Loucy (cell line): Measurements from ENCODE around the gene ZNF341.

Source experiments
- CTCF ChIP-seq: fragments of 200-600 bp; sonication (generic); conservative IDR thresholded peaks from 2 replicates; pipeline ENCODE4 v1.5.1; 2014; ENCODE audit warnings: mild to moderate bottlenecking, antibody characterized with exemption, low read length
- EZH2phosphoT487 ChIP-seq: fragments of 200-600 bp; IDR thresholded peaks from 2 replicates; pipeline ENCODE4 v1.6.1; 2018; ENCODE audit warnings: antibody characterized with exemption, mild to moderate bottlenecking, moderate library complexity, borderline replicate concordance

GRCh38 chr20:33796263-33796906, 64.6 kb downstream of the ZNF341 start:
- TF ChIP-seq CTCF (no peak), EZH2phosphoT487 (no peak)
